SHP77 (cell line): ENCODE results near the gene RABL6.
A peak's percentile ranks its signal among the peaks of the same experiment; 100 is the strongest.

Experiments
- DNase-seq, 2 experiments: peaks; one replicate each; lab custom pipeline; 2025; lab: John Stamatoyannopoulos, UW

RABL6 gene

GRCh38 chr9:136847088-136847825, 39.5 kb downstream of the RABL6 start:
- peak in 1 of 2 experiments; percentile 26 for DNase-seq

- DNase-seq: peak; percentile 51 to 84
These were observed 40.2 kb downstream of the RABL6 start for GRCh38 chr9:136847826-136848392.

DNA sequence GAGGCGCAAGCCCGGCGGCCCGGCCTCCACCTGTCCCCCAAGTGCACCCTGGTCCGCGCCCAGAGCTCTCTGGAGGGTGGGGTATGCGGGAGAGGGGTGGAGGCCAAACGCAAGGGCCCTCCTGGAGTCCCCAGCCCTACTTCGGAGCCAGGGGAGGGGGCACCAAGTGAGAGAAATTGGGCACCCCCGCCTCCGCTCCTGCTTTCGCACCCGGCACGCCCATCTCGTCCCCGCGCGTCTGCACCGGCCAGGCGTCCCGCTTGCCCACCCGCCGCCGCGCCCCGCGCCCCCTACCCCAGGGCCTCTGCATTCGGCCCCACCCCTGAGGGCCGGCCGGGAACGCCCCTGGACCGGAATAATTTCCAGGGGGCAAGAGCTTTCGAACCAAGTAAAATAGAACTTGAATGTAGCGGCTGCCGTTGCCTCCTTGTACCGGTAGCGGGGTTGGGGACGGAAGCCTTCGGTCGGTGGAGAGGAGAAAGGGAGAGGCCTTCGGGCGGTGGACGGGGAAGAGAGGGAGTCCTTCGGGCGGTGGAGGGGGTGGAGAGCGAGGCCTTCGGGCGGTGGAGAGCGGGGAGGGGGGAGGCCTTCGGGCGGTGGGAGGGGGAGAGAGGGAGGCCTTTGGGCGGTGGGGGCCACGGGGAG, 40.8 kb downstream of the RABL6 start:
- DNase-seq: peak; percentile 77 to 86

DNA sequence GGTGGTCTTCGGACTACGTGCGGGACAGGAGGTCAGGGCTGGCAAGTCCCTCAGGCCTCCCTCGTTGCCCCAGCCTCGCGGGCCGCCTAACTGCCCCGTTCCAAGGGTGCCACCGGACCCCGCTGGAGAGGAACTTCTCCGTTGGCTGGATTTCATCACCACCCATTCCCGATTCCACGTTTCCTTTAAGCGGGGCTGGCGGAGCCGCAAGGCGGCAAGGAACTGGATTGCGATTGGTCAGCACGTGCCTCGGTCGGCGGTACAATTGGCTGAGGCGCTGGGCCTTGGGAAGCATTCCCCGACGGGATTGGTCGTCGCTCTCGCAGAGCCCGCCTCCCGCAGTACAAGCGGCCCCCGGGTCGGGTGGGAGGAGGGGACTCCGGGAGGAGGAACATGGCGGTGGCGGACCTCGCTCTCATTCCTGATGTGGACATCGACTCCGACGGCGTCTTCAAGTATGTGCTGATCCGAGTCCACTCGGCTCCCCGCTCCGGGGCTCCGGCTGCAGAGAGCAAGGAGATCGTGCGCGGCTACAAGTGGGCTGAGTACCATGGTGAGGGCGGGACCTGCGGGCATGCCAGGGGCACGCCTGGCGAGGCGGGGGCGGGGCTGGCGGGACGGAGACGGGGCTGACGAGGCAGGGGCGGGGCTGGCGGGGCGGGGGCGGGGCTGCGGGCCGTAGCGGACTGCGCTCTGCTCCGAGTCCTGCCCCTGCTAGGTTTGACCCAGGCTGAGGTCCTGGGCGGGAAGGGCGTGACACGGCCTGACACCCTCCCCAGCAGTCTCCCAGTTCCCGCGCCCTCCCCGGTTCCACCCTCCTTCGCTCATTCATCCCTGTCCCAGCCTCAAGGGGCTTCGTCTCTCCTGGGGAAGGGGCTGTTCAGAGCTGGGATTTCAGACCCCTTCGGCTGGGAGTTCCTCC, 41.6 kb downstream of the RABL6 start, which contains the start of gene PHPT1:
Gene PHPT1, plus strand, starts transcription at position 372 of the 922 bp plus-strand sequence. Its CDS starts 22 bp downstream, at position 394.
- peak; percentile 97 to 98 for DNase-seq

- no peak for DNase-seq
These were observed 42.5 kb downstream of the RABL6 start for GRCh38 chr9:136849960-136850865.

- DNase-seq: no peak
These were observed 43.4 kb downstream of the RABL6 start for GRCh38 chr9:136850866-136851775.

GRCh38 chr9:136851941-136852663, 44.4 kb downstream of the RABL6 start, which contains the start of gene MAMDC4:
Gene MAMDC4 (plus strand): TSS chr9:136852346. CDS start chr9:136852417, 71 bp downstream.
- no peak for DNase-seq

DNA sequence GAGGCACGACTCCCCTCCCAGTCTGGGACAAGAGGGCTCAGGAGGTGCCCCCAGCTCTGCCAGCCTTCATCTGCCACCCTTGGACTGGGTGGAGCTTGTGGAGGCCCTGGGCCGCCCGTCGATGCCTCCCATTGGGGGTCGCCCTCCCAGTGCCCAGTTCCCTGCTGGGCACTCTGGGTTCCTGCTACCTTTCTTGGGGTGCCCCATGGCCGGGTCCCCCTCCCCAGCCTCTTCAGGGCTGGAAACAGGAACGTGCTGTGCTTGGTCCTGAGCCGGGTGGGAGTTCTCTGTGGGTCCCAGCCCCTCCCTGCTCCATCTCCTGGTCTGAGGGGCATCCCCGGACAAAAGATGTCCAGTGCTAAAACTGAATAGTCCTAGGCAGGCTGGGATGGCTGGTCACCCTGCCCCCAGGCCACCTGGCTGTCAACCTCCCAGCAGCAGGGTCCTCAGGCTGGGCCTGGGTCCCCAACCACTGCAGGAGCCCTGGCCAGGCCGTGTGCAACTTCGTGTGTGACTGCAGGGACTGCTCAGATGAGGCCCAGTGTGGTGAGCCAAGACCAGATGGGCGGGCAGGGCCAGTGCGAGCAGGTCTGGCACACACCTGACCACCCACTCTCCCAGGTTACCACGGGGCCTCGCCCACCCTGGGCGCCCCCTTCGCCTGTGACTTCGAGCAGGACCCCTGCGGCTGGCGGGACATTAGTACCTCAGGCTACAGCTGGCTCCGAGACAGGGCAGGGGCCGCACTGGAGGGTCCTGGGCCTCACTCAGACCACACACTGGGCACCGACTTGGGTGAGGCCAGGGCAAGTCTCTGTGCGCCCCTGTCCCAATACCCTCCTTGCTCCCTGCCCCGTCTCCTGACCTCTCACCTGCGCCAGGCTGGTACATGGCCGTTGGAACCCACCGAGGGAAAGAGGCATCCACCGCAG, 45.2 kb downstream of the RABL6 start:
- no peak for DNase-seq

DNA sequence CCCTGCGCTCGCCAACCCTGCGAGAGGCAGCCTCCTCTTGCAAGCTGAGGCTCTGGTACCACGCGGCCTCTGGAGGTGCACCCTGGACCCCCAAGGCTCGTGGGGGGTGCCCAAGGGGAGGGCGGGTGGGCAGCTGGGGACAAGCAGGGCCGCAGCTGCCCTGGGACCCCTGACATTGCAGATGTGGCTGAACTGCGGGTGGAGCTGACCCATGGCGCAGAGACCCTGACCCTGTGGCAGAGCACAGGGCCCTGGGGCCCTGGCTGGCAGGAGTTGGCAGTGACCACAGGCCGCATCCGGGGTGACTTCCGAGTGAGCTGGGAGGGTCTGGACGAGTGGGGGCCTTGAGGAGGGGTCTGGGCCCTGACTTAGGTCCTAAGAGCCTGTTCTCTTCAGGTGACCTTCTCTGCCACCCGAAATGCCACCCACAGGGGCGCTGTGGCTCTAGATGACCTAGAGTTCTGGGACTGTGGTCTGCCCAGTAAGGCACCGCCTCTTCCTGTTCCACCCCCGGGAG, 45.9 kb downstream of the RABL6 start:
- DNase-seq: no peak

DNA sequence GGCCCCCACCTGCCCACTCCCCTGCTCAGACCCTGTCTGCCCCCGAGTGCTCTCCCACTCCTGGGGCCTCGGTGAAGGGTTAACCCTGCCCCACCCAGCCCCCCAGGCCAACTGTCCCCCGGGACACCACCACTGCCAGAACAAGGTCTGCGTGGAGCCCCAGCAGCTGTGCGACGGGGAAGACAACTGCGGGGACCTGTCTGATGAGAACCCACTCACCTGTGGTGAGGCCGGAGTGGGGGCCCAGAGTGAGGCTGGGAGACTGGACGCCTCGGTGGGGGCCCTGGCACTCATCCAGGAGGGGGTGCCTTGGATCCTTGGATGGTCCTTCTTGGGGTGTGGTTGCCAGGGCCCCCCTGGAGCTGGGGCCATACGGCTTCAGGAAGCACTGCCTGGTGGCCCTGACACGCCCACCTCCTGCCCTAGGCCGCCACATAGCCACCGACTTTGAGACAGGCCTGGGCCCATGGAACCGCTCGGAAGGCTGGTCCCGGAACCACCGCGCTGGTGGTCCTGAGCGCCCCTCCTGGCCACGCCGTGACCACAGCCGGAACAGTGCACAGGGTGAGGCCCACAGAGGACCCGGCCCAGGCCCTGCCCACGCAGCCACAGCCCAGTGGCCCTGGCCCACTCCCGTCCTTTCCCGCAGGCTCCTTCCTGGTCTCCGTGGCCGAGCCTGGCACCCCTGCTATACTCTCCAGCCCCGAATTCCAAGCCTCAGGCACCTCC, 46.5 kb downstream of the RABL6 start:
- no peak for DNase-seq

DNA sequence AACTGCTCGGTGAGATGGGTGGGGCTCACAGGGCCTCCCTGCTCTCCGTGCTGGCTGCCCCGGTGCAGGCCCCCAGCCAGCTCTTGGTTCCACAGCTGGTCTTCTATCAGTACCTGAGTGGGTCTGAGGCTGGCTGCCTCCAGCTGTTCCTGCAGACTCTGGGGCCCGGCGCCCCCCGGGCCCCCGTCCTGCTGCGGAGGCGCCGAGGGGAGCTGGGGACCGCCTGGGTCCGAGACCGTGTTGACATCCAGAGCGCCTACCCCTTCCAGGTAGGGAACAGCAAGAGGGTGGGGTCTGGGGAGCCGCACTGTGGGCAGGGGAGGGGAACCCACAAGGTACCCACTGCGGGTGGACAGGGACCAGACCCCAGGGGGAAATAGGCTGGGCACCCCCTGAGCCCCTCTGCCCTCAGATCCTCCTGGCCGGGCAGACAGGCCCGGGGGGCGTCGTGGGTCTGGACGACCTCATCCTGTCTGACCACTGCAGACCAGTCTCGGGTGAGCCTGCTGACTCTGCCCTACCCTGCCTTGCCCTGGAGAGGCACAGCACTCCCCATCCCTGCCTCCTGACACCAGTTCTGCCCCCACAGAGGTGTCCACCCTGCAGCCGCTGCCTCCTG, 47.2 kb downstream of the RABL6 start:
- no peak for DNase-seq

DNA sequence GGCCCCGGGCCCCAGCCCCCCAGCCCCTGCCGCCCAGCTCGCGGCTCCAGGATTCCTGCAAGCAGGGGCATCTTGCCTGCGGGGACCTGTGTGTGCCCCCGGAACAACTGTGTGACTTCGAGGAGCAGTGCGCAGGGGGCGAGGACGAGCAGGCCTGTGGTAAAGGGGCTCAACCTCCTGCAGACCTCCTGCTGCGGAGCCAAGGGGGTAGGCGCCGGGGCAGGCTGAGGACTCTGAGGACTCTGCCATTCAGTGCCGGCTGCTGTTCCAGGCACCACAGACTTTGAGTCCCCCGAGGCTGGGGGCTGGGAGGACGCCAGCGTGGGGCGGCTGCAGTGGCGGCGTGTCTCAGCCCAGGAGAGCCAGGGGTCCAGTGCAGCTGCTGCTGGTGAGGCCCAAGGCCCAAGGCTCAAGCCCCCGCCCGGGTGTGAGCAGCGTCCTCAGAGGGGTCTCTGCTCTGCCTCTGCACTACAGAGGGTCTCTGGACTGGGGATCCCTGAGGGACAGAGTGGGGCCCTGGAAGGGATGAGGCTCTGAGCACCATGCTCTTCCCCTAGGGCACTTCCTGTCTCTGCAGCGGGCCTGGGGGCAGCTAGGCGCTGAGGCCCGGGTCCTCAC, 47.8 kb downstream of the RABL6 start:
- no peak for DNase-seq

DNA sequence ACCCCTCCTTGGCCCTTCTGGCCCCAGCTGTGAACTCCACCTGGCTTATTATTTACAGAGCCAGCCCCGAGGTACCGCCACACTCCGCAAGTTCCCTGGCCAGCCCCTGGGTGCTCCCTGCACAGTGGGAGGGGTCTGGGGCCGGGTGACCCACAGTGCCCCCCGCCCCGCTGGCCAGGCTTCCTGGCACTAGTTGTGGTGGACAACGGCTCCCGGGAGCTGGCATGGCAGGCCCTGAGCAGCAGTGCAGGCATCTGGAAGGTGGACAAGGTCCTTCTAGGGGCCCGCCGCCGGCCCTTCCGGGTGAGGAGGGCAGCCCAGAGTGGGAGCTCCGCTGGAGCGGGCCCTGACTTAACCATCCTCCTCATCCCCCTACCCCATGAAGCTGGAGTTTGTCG, 48.3 kb downstream of the RABL6 start:
- peak in 1 of 2 experiments; percentile 32 for DNase-seq

DNA sequence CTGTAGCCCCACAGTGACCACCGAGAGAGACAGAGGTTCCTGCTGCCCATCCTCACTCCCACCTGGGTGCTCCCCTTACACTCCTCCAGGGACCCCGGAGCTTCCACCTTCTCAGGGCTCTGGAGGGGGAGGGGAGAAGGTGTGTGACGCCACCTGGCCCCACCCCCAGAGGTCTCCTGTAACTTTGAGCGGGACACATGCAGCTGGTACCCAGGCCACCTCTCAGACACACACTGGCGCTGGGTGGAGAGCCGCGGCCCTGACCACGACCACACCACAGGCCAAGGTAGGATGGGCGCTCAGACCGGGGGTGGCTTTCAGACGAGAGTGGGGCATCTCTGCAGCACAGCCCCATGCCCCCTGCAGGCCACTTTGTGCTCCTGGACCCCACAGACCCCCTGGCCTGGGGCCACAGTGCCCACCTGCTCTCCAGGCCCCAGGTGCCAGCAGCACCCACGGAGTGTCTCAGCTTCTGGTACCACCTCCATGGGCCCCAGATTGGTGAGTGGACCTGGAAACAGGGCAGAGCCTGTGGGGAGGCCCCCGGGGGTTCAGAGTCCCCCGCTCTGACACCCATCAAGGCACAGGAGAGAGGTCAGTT, 48.9 kb downstream of the RABL6 start:
- DNase-seq: no peak

DNA sequence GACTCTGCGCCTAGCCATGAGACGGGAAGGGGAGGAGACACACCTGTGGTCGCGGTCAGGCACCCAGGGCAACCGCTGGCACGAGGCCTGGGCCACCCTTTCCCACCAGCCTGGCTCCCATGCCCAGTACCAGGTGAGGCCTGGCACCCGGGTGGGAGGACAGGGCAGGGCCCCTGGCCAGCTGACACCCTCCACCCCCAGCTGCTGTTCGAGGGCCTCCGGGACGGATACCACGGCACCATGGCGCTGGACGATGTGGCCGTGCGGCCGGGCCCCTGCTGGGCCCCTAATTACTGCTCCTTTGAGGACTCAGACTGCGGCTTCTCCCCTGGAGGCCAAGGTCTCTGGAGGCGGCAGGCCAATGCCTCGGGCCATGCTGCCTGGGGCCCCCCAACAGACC, 49.4 kb downstream of the RABL6 start:
- DNase-seq: no peak
